HEK293 (cell line): ENCODE measurements around the gene ADAMTS14.

Source experiments
- CTCF ChIA-PET: fragments of 350-600 bp; formaldehyde crosslinking; extraction: SDS; loops from one replicate; lab custom pipeline; 2021; ENCODE audit warnings: antibody characterized with exemption; lab: Yijun Ruan, JAX
- POLR2A ChIA-PET: fragments of 300-600 bp; formaldehyde crosslinking; extraction: SDS; loops from one replicate; lab custom pipeline; 2020; ENCODE audit warnings: antibody characterized with exemption, inconsistent platforms; lab: Yijun Ruan, JAX
- H3K27ac ChIP-seq: fragments of 200-500 bp; sonication (Bioruptor generic); 2 replicates; pipeline ENCODE4 v1.5.1; 2014; ENCODE audit warnings: low read depth, low read length, control low read depth, inconsistent platforms; ENCODE audit errors: extremely low read depth
- H3K36me3 ChIP-seq, 2 experiments: fragments of 200-500 bp in 1 of 2; sonication (Bioruptor generic) in 1 of 2; 1 replicate in 1 of 2; 2 replicates in 1 of 2; pipeline ENCODE4 v1.5.1; 2014 to 2017; ENCODE audit warnings: inconsistent platforms in 2 of 2, low read length in 2 of 2; ENCODE audit not compliant: control insufficient read depth in 2 of 2, insufficient read depth in 1 of 2
- H3K4me1 ChIP-seq: fragments of 200-500 bp; sonication (Bioruptor generic); 2 replicates; pipeline ENCODE4 v1.5.1; 2014; ENCODE audit warnings: mild to moderate bottlenecking, low read length, inconsistent platforms; ENCODE audit not compliant: control insufficient read depth, insufficient read depth
- H3K4me3 ChIP-seq: 2 replicates; pipeline ENCODE4 v1.5.1; 2011; ENCODE audit warnings: low read depth, mild to moderate bottlenecking, control low read depth, low read length, moderate library complexity
- H3K9me3 ChIP-seq: fragments of 200-500 bp; sonication (Bioruptor generic); 2 replicates; pipeline ENCODE4 v1.5.1; 2014; ENCODE audit warnings: low read depth, low read length, inconsistent platforms; ENCODE audit not compliant: control insufficient read depth, insufficient read depth
- REST ChIP-seq: fragments of 450-650 bp; formaldehyde crosslinking; IDR thresholded peaks from 2 replicates; pipeline ENCODE4 v1.5.1; 2016; ENCODE audit warnings: missing biosample characterization, missing genetic modification characterization
- ZNF2 ChIP-seq: fragments of 450-650 bp; formaldehyde crosslinking; IDR thresholded peaks from 2 replicates; pipeline ENCODE4 v1.5.1; 2016; ENCODE audit warnings: missing biosample characterization, missing genetic modification characterization
- ZNF548 ChIP-seq: fragments of 450-650 bp; formaldehyde crosslinking; IDR thresholded peaks from 2 replicates; pipeline ENCODE4 v1.5.1; 2016; ENCODE audit warnings: missing biosample characterization, missing genetic modification characterization
- ZNF560 ChIP-seq: fragments of 450-650 bp; formaldehyde crosslinking; IDR thresholded peaks from 2 replicates; pipeline ENCODE4 v1.5.1; 2017; ENCODE audit warnings: missing biosample characterization, missing genetic modification characterization, borderline replicate concordance
- ZNF596 ChIP-seq: fragments of 450-650 bp; IDR thresholded peaks from 2 replicates; pipeline ENCODE4 v1.5.0; 2018; ENCODE audit warnings: missing biosample characterization, mild to moderate bottlenecking, missing genetic modification characterization, moderate library complexity
- ZXDB ChIP-seq: fragments of 450-650 bp; formaldehyde crosslinking; IDR thresholded peaks from 2 replicates; pipeline ENCODE4 v1.5.1; 2016; ENCODE audit warnings: missing biosample characterization, missing genetic modification characterization
- TF ChIP-seq, protein P1 (sequence below): fragments of 450-650 bp; formaldehyde crosslinking; IDR thresholded peaks from 2 replicates; pipeline ENCODE4 v1.5.1; 2017; ENCODE audit warnings: missing biosample characterization, missing genetic modification characterization
- TF ChIP-seq, protein P2 (sequence below): IDR thresholded peaks from 2 replicates; pipeline ENCODE4 v1.6.1; 2011; ENCODE audit warnings: mild to moderate bottlenecking, low read depth, low read length, borderline replicate concordance
- TF ChIP-seq, protein P3 (sequence below): fragments of 450-650 bp; formaldehyde crosslinking; IDR thresholded peaks from 2 replicates; pipeline ENCODE4 v1.5.1; 2016; ENCODE audit warnings: missing biosample characterization, missing genetic modification characterization, borderline replicate concordance
- TF ChIP-seq, protein P4 (sequence below): fragments of 450-650 bp; formaldehyde crosslinking; IDR thresholded peaks from 2 replicates; pipeline ENCODE4 v1.5.1; 2016; ENCODE audit warnings: missing biosample characterization, missing genetic modification characterization
- TF ChIP-seq, protein P5 (sequence below): fragments of 450-650 bp; formaldehyde crosslinking; IDR thresholded peaks from 2 replicates; pipeline ENCODE4 v1.5.1; 2017; ENCODE audit warnings: missing biosample characterization, mild to moderate bottlenecking, missing genetic modification characterization, moderate library complexity

The ADAMTS14 gene

GRCh38 chr10:70775679-70776454 lies 103.6 kb downstream of the ADAMTS14 start:
- no peaks in the 10 kb centered on the region for H3K4me1 ChIP-seq
- no peak overlapping the region for H3K4me3 ChIP-seq
- no peaks in the 10 kb centered on the region for H3K36me3 ChIP-seq
- no peaks in the 10 kb centered on the region for H3K9me3 ChIP-seq
- H3K27ac ChIP-seq = no peak overlapping the region
- ChIA-PET POLR2A (interaction anchor here (0.6 kb wide), 1 partner anchor 1678 kb away, joined by 4 read pairs; no protein-coding TSS in a partner anchor), CTCF (interaction anchor here (0.5 to 0.7 kb wide), 2 partner anchors 13 to 1006 kb away, joined by 3 to 4 read pairs; no protein-coding TSS in a partner anchor)
- TF ChIP-seq, protein P1, sequence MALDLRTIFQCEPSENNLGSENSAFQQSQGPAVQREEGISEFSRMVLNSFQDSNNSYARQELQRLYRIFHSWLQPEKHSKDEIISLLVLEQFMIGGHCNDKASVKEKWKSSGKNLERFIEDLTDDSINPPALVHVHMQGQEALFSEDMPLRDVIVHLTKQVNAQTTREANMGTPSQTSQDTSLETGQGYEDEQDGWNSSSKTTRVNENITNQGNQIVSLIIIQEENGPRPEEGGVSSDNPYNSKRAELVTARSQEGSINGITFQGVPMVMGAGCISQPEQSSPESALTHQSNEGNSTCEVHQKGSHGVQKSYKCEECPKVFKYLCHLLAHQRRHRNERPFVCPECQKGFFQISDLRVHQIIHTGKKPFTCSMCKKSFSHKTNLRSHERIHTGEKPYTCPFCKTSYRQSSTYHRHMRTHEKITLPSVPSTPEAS (tag by site-specific recombination) = no peak
- TF ChIP-seq, protein P2, sequence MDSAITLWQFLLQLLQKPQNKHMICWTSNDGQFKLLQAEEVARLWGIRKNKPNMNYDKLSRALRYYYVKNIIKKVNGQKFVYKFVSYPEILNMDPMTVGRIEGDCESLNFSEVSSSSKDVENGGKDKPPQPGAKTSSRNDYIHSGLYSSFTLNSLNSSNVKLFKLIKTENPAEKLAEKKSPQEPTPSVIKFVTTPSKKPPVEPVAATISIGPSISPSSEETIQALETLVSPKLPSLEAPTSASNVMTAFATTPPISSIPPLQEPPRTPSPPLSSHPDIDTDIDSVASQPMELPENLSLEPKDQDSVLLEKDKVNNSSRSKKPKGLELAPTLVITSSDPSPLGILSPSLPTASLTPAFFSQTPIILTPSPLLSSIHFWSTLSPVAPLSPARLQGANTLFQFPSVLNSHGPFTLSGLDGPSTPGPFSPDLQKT = no peak
- TF ChIP-seq ZNF596 (no peak), ZNF548 (no peak), REST (no peak), ZXDB (tag by site-specific recombination) (no peak), ZNF2 (tag by site-specific recombination) (no peak), ZNF560 (tag by site-specific recombination) (no peak)
- TF ChIP-seq, protein P3, sequence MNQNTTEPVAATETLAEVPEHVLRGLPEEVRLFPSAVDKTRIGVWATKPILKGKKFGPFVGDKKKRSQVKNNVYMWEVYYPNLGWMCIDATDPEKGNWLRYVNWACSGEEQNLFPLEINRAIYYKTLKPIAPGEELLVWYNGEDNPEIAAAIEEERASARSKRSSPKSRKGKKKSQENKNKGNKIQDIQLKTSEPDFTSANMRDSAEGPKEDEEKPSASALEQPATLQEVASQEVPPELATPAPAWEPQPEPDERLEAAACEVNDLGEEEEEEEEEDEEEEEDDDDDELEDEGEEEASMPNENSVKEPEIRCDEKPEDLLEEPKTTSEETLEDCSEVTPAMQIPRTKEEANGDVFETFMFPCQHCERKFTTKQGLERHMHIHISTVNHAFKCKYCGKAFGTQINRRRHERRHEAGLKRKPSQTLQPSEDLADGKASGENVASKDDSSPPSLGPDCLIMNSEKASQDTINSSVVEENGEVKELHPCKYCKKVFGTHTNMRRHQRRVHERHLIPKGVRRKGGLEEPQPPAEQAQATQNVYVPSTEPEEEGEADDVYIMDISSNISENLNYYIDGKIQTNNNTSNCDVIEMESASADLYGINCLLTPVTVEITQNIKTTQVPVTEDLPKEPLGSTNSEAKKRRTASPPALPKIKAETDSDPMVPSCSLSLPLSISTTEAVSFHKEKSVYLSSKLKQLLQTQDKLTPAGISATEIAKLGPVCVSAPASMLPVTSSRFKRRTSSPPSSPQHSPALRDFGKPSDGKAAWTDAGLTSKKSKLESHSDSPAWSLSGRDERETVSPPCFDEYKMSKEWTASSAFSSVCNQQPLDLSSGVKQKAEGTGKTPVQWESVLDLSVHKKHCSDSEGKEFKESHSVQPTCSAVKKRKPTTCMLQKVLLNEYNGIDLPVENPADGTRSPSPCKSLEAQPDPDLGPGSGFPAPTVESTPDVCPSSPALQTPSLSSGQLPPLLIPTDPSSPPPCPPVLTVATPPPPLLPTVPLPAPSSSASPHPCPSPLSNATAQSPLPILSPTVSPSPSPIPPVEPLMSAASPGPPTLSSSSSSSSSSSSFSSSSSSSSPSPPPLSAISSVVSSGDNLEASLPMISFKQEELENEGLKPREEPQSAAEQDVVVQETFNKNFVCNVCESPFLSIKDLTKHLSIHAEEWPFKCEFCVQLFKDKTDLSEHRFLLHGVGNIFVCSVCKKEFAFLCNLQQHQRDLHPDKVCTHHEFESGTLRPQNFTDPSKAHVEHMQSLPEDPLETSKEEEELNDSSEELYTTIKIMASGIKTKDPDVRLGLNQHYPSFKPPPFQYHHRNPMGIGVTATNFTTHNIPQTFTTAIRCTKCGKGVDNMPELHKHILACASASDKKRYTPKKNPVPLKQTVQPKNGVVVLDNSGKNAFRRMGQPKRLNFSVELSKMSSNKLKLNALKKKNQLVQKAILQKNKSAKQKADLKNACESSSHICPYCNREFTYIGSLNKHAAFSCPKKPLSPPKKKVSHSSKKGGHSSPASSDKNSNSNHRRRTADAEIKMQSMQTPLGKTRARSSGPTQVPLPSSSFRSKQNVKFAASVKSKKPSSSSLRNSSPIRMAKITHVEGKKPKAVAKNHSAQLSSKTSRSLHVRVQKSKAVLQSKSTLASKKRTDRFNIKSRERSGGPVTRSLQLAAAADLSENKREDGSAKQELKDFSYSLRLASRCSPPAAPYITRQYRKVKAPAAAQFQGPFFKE = no peak
- TF ChIP-seq, protein P4, sequence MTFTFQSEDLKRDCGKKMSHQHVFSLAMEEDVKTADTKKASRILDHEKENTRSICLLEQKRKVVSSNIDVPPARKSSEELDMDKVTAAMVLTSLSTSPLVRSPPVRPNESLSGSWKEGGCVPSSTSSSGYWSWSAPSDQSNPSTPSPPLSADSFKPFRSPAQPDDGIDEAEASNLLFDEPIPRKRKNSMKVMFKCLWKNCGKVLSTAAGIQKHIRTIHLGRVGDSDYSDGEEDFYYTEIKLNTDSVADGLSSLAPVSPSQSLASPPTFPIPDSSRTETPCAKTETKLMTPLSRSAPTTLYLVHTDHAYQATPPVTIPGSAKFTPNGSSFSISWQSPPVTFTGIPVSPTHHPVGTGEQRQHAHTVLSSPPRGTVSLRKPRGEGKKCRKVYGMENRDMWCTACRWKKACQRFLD (tag by site-specific recombination) = no peak
- TF ChIP-seq, protein P5, sequence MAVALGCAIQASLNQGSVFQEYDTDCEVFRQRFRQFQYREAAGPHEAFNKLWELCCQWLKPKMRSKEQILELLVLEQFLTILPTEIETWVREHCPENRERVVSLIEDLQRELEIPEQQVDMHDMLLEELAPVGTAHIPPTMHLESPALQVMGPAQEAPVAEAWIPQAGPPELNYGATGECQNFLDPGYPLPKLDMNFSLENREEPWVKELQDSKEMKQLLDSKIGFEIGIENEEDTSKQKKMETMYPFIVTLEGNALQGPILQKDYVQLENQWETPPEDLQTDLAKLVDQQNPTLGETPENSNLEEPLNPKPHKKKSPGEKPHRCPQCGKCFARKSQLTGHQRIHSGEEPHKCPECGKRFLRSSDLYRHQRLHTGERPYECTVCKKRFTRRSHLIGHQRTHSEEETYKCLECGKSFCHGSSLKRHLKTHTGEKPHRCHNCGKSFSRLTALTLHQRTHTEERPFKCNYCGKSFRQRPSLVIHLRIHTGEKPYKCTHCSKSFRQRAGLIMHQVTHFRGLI (tag by site-specific recombination) = no peak
- TF ChIP-seq, all 188 proteins: peak for 0
